Measurements from ENCODE around the gene LRRC4B. TPM values are rescaled to one million over a fixed set of nuclear protein-coding genes. Genes with fewer than 3 reads are reported as not detected.

Gene LRRC4B
- total and polyA plus RNA-seq, 2 of the 8 experiments (the other 6 are each of a cell fraction or from before 2014, with no cell fraction given): 13.4 to 21.2 TPM

GRCh38 chr19:50492303-50493052 is 75.8 kb downstream of the LRRC4B start (continued):
- TF ChIP-seq RXRA (IDR thresholded peaks at IDR 0.05; ENCODE audit: insufficient read depth, low read depth, low read length) (no peak), TCF12 (IDR thresholded peaks at IDR 0.05; ENCODE audit: low read depth, low read length) (no peak), CBX8 (IDR thresholded peaks at IDR 0.05; ENCODE audit: borderline replicate concordance, low read depth, low read length) (no peak), SP1 (IDR thresholded peaks at IDR 0.05; ENCODE audit: low read depth, low read length) (no peak), HDAC2 (IDR thresholded peaks at IDR 0.05; ENCODE audit: borderline replicate concordance in 1 of 2, low read depth in 2 of 2, low read length in 2 of 2) (no peak)
